ENCODE measurements around the gene BBS1.

BBS1 gene

GRCh38 chr11:66489636-66490035 is 20.8 kb upstream of the BBS1 start:
- H3K27me3 ChIP-seq (ENCODE audit: insufficient read depth, low read length, poor library complexity, severe bottlenecking), result no peaks in the 10 kb centered on the region
- no peak for TF ChIP-seq CTCF (conservative IDR thresholded peaks at IDR 0.05; ENCODE audit: low read length)
- TF ChIP-seq EZH2phosphoT487 (IDR thresholded peaks at IDR 0.05; ENCODE audit: borderline replicate concordance), result no peak
- H3K9ac ChIP-seq (ENCODE audit: low read depth, low read length, poor library complexity, severe bottlenecking), result no peak overlapping the region
- no peaks in the 10 kb centered on the region for H3K4me1 ChIP-seq (ENCODE audit: insufficient read depth, low read length, poor library complexity, severe bottlenecking)
- no peak overlapping the region for H3K4me3 ChIP-seq (ENCODE audit: low read length, poor library complexity, severe bottlenecking)
- H3K79me2 ChIP-seq (ENCODE audit: insufficient read depth, low read length), result no peaks in the 10 kb centered on the region
- H3K4me2 ChIP-seq (ENCODE audit: low read depth, low read length, poor library complexity, severe bottlenecking), result no peak overlapping the region
- H3F3A ChIP-seq (ENCODE audit: low read depth), result no peaks in the 10 kb centered on the region
- H4K20me1 ChIP-seq (ENCODE audit: insufficient read depth, low read length, poor library complexity, severe bottlenecking), result no peaks in the 10 kb centered on the region
- no peak overlapping the region for H2AFZ ChIP-seq (ENCODE audit: low read length)
- peaks cover 23% of the 10 kb centered on the region; the same call in 1 of the 2 replicates for H3K36me3 ChIP-seq (ENCODE audit: insufficient read depth, low read length)
- H3K9me3 ChIP-seq (ENCODE audit: insufficient read depth, low read depth, low read length), result no peaks in the 10 kb centered on the region
- H3K9me2 ChIP-seq (replicated peaks; ENCODE audit: low read depth, low read length), result no peaks in the 10 kb centered on the region

- Histone ChIP-seq H3F3A (ENCODE audit: low read depth) (no peaks in the 10 kb centered on the region), H3K79me2 (ENCODE audit: insufficient read depth, low read length) (no peaks in the 10 kb centered on the region), H2AFZ (ENCODE audit: low read length) (no peak overlapping the region), H3K4me3 (ENCODE audit: low read length, poor library complexity, severe bottlenecking) (no peak overlapping the region), H3K9me3 (ENCODE audit: insufficient read depth, low read depth, low read length) (no peaks in the 10 kb centered on the region), H3K4me2 (ENCODE audit: low read depth, low read length, poor library complexity, severe bottlenecking) (no peak overlapping the region), H3K9ac (ENCODE audit: low read depth, low read length, poor library complexity, severe bottlenecking) (no peak overlapping the region), H3K27me3 (ENCODE audit: insufficient read depth, low read length, poor library complexity, severe bottlenecking) (no peaks in the 10 kb centered on the region), H3K36me3 (ENCODE audit: insufficient read depth, low read length) (peaks cover 23% of the 10 kb centered on the region; the same call in 1 of the 2 replicates), H4K20me1 (ENCODE audit: insufficient read depth, low read length, poor library complexity, severe bottlenecking) (no peaks in the 10 kb centered on the region), H3K4me1 (ENCODE audit: insufficient read depth, low read length, poor library complexity, severe bottlenecking) (no peaks in the 10 kb centered on the region), H3K9me2 (replicated peaks; ENCODE audit: low read depth, low read length) (no peaks in the 10 kb centered on the region)
- no peak for TF ChIP-seq EZH2phosphoT487 (IDR thresholded peaks at IDR 0.05; ENCODE audit: borderline replicate concordance)
- peak; percentile 46 for TF ChIP-seq CTCF (conservative IDR thresholded peaks at IDR 0.05; ENCODE audit: low read length)
Observed at GRCh38 chr11:66491315-66491935, 19.0 kb upstream of the BBS1 start.

- H3K27me3 ChIP-seq (ENCODE audit: insufficient read depth, low read length, poor library complexity, severe bottlenecking), result no peaks in the 10 kb centered on the region
- peaks cover 22% of the 10 kb centered on the region; the same call in 1 of the 2 replicates for H3K36me3 ChIP-seq (ENCODE audit: insufficient read depth, low read length)
- H3K9ac ChIP-seq (ENCODE audit: low read depth, low read length, poor library complexity, severe bottlenecking), result no peak overlapping the region
- no peaks in the 10 kb centered on the region for H3K4me1 ChIP-seq (ENCODE audit: insufficient read depth, low read length, poor library complexity, severe bottlenecking)
- no peak overlapping the region for H2AFZ ChIP-seq (ENCODE audit: low read length)
- H3K79me2 ChIP-seq (ENCODE audit: insufficient read depth, low read length), result no peaks in the 10 kb centered on the region
- no peak overlapping the region for H3K4me2 ChIP-seq (ENCODE audit: low read depth, low read length, poor library complexity, severe bottlenecking)
- TF ChIP-seq EZH2phosphoT487 (IDR thresholded peaks at IDR 0.05; ENCODE audit: borderline replicate concordance) (no peak), CTCF (conservative IDR thresholded peaks at IDR 0.05; ENCODE audit: low read length) (no peak)
- H3F3A ChIP-seq (ENCODE audit: low read depth), result no peaks in the 10 kb centered on the region
- H4K20me1 ChIP-seq (ENCODE audit: insufficient read depth, low read length, poor library complexity, severe bottlenecking), result no peaks in the 10 kb centered on the region
- H3K9me3 ChIP-seq (ENCODE audit: insufficient read depth, low read depth, low read length), result no peaks in the 10 kb centered on the region
- no peaks in the 10 kb centered on the region for H3K9me2 ChIP-seq (replicated peaks; ENCODE audit: low read depth, low read length)
- H3K4me3 ChIP-seq (ENCODE audit: low read length, poor library complexity, severe bottlenecking), result no peak overlapping the region
Observed at GRCh38 chr11:66492161-66492865, 18.1 kb upstream of the BBS1 start.
